HEK293 (cell line): Measurements from ENCODE around the gene MRAP2.

Experiments
- CTCF ChIA-PET: fragments of 350-600 bp; formaldehyde crosslinking; extraction: SDS; loops from one replicate; lab custom pipeline; 2021; ENCODE audit warnings: antibody characterized with exemption; lab: Yijun Ruan, JAX
- POLR2A ChIA-PET: fragments of 300-600 bp; formaldehyde crosslinking; extraction: SDS; loops from one replicate; lab custom pipeline; 2020; ENCODE audit warnings: antibody characterized with exemption, inconsistent platforms; lab: Yijun Ruan, JAX
- H3K27ac ChIP-seq: fragments of 200-500 bp; sonication (Bioruptor generic); 2 replicates; pipeline ENCODE4 v1.5.1; 2014; ENCODE audit warnings: low read depth, low read length, control low read depth, inconsistent platforms; ENCODE audit errors: extremely low read depth
- H3K36me3 ChIP-seq, 2 experiments: fragments of 200-500 bp in 1 of 2; sonication (Bioruptor generic) in 1 of 2; 1 replicate in 1 of 2; 2 replicates in 1 of 2; pipeline ENCODE4 v1.5.1; 2014 to 2017; ENCODE audit warnings: inconsistent platforms in 2 of 2, low read length in 2 of 2; ENCODE audit not compliant: control insufficient read depth in 2 of 2, insufficient read depth in 1 of 2
- H3K4me1 ChIP-seq: fragments of 200-500 bp; sonication (Bioruptor generic); 2 replicates; pipeline ENCODE4 v1.5.1; 2014; ENCODE audit warnings: mild to moderate bottlenecking, low read length, inconsistent platforms; ENCODE audit not compliant: control insufficient read depth, insufficient read depth
- H3K4me3 ChIP-seq: 2 replicates; pipeline ENCODE4 v1.5.1; 2011; ENCODE audit warnings: low read depth, mild to moderate bottlenecking, control low read depth, low read length, moderate library complexity
- H3K9me3 ChIP-seq: fragments of 200-500 bp; sonication (Bioruptor generic); 2 replicates; pipeline ENCODE4 v1.5.1; 2014; ENCODE audit warnings: low read depth, low read length, inconsistent platforms; ENCODE audit not compliant: control insufficient read depth, insufficient read depth
- EGR2 ChIP-seq: fragments of 450-650 bp; formaldehyde crosslinking; IDR thresholded peaks from 2 replicates; pipeline ENCODE4 v1.5.1; 2016; ENCODE audit warnings: low read depth, missing biosample characterization, missing genetic modification characterization
- GLIS1 ChIP-seq: fragments of 450-650 bp; formaldehyde crosslinking; IDR thresholded peaks from 2 replicates; pipeline ENCODE4 v1.5.1; 2016; ENCODE audit warnings: missing biosample characterization, missing genetic modification characterization
- MEIS1 ChIP-seq: sonication (generic); formaldehyde crosslinking; IDR thresholded peaks from 2 replicates; pipeline ENCODE4 v1.8.1; 2022; ENCODE audit warnings: missing genetic modification reagents, mild to moderate bottlenecking, borderline replicate concordance
- TSHZ1 ChIP-seq: fragments of 450-650 bp; formaldehyde crosslinking; IDR thresholded peaks from 2 replicates; pipeline ENCODE4 v1.5.1; 2016; ENCODE audit warnings: missing biosample characterization, missing genetic modification characterization, borderline replicate concordance
- WT1 ChIP-seq: fragments of 450-650 bp; formaldehyde crosslinking; IDR thresholded peaks from 2 replicates; pipeline ENCODE4 v1.5.1; 2016; ENCODE audit warnings: missing biosample characterization, missing genetic modification characterization
- ZBTB7A ChIP-seq: fragments of 450-650 bp; formaldehyde crosslinking; IDR thresholded peaks from 2 replicates; pipeline ENCODE4 v1.5.1; 2016; ENCODE audit warnings: low read depth, missing biosample characterization, missing genetic modification characterization
- ZBTB8A ChIP-seq: fragments of 450-650 bp; formaldehyde crosslinking; IDR thresholded peaks from 2 replicates; pipeline ENCODE4 v1.5.1; 2016; ENCODE audit warnings: missing biosample characterization, missing genetic modification characterization
- ZFP37 ChIP-seq: fragments of 450-650 bp; formaldehyde crosslinking; IDR thresholded peaks from 2 replicates; pipeline ENCODE4 v1.5.1; 2016; ENCODE audit warnings: missing biosample characterization, missing genetic modification characterization
- ZNF133 ChIP-seq: fragments of 450-650 bp; formaldehyde crosslinking; IDR thresholded peaks from 2 replicates; pipeline ENCODE4 v1.5.1; 2016; ENCODE audit warnings: missing biosample characterization, missing genetic modification characterization
- ZNF138 ChIP-seq: fragments of 450-650 bp; formaldehyde crosslinking; IDR thresholded peaks from 2 replicates; pipeline ENCODE4 v1.5.1; 2016; ENCODE audit warnings: missing biosample characterization, missing genetic modification characterization, borderline replicate concordance
- ZNF146 ChIP-seq: fragments of 450-650 bp; formaldehyde crosslinking; IDR thresholded peaks from 2 replicates; pipeline ENCODE4 v1.5.1; 2016; ENCODE audit warnings: missing biosample characterization, missing genetic modification characterization
- ZNF266 ChIP-seq: fragments of 450-650 bp; formaldehyde crosslinking; IDR thresholded peaks from 2 replicates; pipeline ENCODE4 v1.5.1; 2016; ENCODE audit warnings: missing biosample characterization, missing genetic modification characterization, low read depth
- ZNF433 ChIP-seq: fragments of 450-650 bp; formaldehyde crosslinking; IDR thresholded peaks from 2 replicates; pipeline ENCODE4 v1.5.1; 2016; ENCODE audit warnings: missing biosample characterization, missing genetic modification characterization, low read depth
- ZNF513 ChIP-seq: fragments of 450-650 bp; IDR thresholded peaks from 2 replicates; pipeline ENCODE4 v1.5.1; 2018; ENCODE audit warnings: missing biosample characterization, missing genetic modification characterization
- ZNF600 ChIP-seq: fragments of 450-650 bp; formaldehyde crosslinking; IDR thresholded peaks from 2 replicates; pipeline ENCODE4 v1.5.1; 2016; ENCODE audit warnings: missing biosample characterization, missing genetic modification characterization
- ZNF670 ChIP-seq: fragments of 450-650 bp; formaldehyde crosslinking; IDR thresholded peaks from 2 replicates; pipeline ENCODE4 v1.5.1; 2016; ENCODE audit warnings: missing biosample characterization, missing genetic modification characterization, low read depth
- ZSCAN4 ChIP-seq: fragments of 450-650 bp; formaldehyde crosslinking; IDR thresholded peaks from 2 replicates; pipeline ENCODE4 v1.5.1; 2017; ENCODE audit warnings: missing biosample characterization, missing genetic modification characterization
- ZXDB ChIP-seq: fragments of 450-650 bp; formaldehyde crosslinking; IDR thresholded peaks from 2 replicates; pipeline ENCODE4 v1.5.1; 2016; ENCODE audit warnings: missing biosample characterization, missing genetic modification characterization

Gene MRAP2

GRCh38 chr6:84019141-84019841 lies 14.3 kb upstream of the MRAP2 start:
- ChIA-PET POLR2A (interaction anchor here (0.9 kb wide), 1 partner anchor 8 kb away, joined by 3 read pairs; no protein-coding TSS in a partner anchor), CTCF (interaction anchor here (0.7 kb wide), 2 partner anchors 832 to 1463 kb away, joined by 3 read pairs; no protein-coding TSS in a partner anchor)
- no peaks in the 10 kb centered on the region for H3K9me3 ChIP-seq
- no peaks in the 10 kb centered on the region for H3K4me1 ChIP-seq
- no peaks in the 10 kb centered on the region for H3K36me3 ChIP-seq
- no peak overlapping the region for H3K4me3 ChIP-seq
- no peak overlapping the region for H3K27ac ChIP-seq
- TF ChIP-seq ZNF146 (tag by site-specific recombination) (no peak), ZXDB (0 out of 2 replicates have a peak, but pooled peaks have one; percentile 44)

- POLR2A ChIA-PET, result interaction anchor here (0.9 kb wide), 1 partner anchor 9 kb away, joined by 3 read pairs; no protein-coding TSS in a partner anchor
Measured at GRCh38 chr6:84019842-84020211, 13.7 kb upstream of the MRAP2 start.

GRCh38 chr6:84021625-84022024 lies 11.9 kb upstream of the MRAP2 start:
- H3K27ac ChIP-seq, result no peak overlapping the region
- TF ChIP-seq MEIS1 (CRISPR knock-in tag), result no peak
- no peak for TF ChIP-seq TSHZ1 (tag by site-specific recombination)
- no peak for TF ChIP-seq WT1 (tag by site-specific recombination)
- TF ChIP-seq ZNF600 (tag by site-specific recombination), result no peak
- no peak for TF ChIP-seq EGR2 (tag by site-specific recombination)
- no peak for TF ChIP-seq GLIS1 (tag by site-specific recombination)
- TF ChIP-seq ZNF138 (tag by site-specific recombination), result no peak
- no peak for TF ChIP-seq ZFP37 (tag by site-specific recombination)
- TF ChIP-seq ZNF670 (tag by site-specific recombination), result no peak
- TF ChIP-seq ZBTB8A, result no peak
- POLR2A ChIA-PET, result no interaction called here
- no peaks in the 10 kb centered on the region for H3K36me3 ChIP-seq
- H3K9me3 ChIP-seq, result no peaks in the 10 kb centered on the region
- H3K4me1 ChIP-seq, result no peaks in the 10 kb centered on the region
- H3K4me3 ChIP-seq, result no peak overlapping the region
- CTCF ChIA-PET, result interaction anchor here (0.6 kb wide), 1 partner anchor 140 kb away, joined by 3 read pairs; no protein-coding TSS in a partner anchor

More at GRCh38 chr6:84019842-84020211, 13.7 kb upstream of the MRAP2 start:
- H3K4me1 ChIP-seq, result no peaks in the 10 kb centered on the region
- H3K27ac ChIP-seq, result no peak overlapping the region
- no peaks in the 10 kb centered on the region for H3K9me3 ChIP-seq
- no peak overlapping the region for H3K4me3 ChIP-seq
- H3K36me3 ChIP-seq, result no peaks in the 10 kb centered on the region
- CTCF ChIA-PET, result interaction anchor here (0.7 kb wide), 1 partner anchor 832 kb away, joined by 3 read pairs; no protein-coding TSS in a partner anchor
- TF ChIP-seq ZNF266 (tag by site-specific recombination) (no peak), ZSCAN4 (no peak), ZNF433 (tag by site-specific recombination) (no peak), ZNF513 (tag by site-specific recombination) (no peak), ZNF133 (tag by site-specific recombination) (no peak), ZBTB7A (tag by site-specific recombination) (no peak)
